ENCODE measurements around the gene ATP9A.
A peak's percentile ranks its signal among the peaks of the same experiment; 100 is the strongest.
"Not testable (repeated sequence)": the region's sequence is repeated elsewhere in the genome, so short reads cannot be mapped to it uniquely, and the experiment has no call there.

Gene ATP9A

DNA sequence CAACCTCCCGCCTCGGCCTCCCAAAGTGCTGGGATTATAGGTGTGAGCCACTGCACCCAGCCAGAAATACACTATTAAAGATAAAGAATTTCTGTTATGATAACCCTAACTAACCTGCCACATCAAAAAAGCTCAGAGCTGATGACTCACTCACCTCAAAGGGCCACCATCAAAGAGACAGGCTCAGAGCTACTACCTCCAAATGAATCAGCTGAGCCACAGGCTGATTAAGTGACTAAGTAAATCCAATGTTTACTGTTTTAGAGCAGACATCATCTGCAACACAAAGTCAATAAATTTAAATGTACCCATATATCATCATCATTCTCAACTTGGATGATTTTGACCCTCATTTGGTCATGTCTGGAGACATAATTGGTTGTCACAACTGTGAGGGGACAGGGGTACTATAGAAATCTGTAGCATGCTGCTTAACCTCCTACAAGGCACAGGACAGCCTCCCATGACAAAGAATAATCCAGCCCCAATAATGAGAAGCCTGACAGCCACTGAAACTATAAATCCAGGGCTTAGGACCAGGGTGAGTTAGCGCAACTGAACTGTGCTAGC is 106.5 kb downstream of the ATP9A start:
- peak; percentile 69 for FAIRE-seq
- DNase-seq (ENCODE audit: insufficient read length, low spot score): peak; percentile 69

DNA sequence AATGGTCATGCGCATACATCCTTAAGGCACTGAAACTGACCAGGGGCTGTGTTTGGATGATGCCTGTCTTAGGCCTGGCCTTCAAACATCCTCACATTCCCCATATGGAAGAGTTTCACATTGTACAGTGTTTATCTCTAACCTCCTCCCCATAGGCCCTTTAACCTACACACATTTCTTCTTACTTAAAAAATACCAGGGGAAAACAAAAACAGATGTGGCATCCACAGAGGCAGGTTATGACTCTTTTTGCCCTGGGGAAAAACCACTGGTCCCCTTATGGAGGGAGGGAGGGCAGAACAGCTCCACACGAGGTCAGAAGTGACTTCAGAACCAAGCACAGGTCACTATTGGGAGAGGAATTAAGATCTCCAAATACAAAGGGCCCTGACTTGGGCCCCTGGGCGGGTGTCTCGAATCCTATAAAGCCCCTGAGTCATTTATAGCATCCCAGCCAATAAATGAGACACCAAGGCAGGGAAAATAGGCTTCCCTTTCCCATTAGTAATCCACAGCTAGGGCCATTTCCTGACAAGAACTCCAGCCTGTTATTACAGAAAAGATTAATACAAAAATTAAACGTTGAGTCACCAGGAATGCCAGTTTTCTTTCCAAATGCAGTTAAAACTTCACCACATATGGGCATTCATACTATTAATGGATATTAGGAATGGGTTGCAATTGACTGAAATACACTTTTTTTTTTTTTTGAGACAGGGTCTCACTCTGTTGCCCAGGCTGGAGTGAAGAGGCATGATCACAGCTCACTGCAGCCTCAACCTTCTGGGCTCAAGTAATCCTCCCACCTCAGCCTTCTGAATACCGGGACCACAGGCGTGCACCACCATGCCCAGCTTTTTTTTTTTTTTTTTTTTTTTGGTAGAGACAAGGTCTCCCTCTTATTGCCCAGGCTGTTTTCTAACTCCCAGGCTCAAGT is 107.2 kb downstream of the ATP9A start:
- FAIRE-seq (peak; percentile 90), DNase-seq (ENCODE audit: insufficient read length, low spot score) (peak; percentile 76)

DNA sequence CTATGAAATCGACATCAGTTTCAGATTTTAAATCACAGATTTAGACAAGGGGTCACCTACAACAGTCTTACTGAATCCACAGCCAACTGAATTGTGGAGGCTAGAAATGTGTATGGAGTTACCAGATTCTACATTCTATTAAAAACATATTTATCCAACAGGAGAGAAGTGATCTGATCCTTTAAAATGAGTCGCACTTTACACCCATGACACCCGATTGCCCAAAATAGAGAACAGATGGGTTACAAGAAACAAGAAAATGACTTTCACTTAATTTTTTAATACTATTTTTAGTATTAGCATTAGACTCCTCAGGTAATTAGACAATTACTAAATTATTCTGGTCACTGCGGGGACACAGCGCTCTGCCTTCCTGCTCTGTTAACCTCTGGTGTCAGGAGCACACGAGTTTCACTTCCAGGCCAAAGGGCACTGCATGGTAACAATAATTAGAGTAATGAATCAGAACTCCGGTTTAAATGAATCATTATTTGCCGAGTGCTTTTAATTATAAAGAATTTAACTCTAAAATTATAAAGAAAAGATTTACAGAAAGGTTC is 108.6 kb downstream of the ATP9A start:
- DNase-seq (ENCODE audit: insufficient read length, low spot score): no peak
- FAIRE-seq: no peak

DNA sequence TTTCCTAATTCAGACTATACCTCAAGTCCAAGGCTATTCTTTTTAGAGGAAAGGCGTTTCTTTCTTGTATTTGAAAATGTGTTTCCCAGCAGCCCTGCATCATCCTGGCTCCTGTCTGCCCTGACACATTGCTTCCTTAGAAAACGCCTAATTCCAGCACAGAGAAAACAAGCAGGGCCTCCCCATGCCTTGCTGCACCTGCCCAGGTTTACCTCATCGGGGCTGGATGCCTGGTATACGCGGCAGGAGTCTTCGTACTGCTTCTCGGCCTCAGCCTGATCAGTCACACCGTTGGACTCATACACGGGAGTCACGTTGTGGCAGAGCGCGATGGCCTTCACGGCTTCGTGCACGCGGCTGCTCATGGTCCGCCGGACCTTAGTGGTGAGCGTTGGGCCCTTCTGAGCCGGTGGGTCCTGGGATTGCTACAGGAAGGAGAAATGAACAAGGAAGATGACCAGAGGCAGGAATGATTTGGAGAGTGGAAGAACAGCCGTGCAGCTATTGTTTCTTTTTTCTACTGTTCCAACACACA is 111.4 kb downstream of the ATP9A start:
- FAIRE-seq: peak; percentile 52

DNA sequence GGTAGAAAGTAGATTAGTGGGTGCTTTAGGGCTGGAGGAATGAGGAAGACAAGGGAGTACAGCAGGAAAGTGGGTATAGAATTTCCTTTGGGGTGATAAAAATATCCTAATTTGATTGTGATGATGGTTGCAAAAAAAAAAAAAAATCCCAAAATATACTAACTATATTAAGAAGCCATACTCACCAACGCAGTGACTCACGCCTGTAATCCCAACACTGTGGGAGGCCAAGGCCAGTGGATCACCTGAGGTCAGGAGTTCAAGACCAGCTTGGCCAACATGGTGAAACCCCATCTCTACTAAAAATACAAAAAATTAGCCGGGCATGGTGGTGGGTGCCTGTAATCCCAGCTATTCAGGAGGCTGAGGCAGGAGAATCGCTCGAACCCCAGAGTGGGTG is 112.1 kb downstream of the ATP9A start:
- FAIRE-seq; DNase-seq (ENCODE audit: insufficient read length, low spot score): not testable (repeated sequence)

More for the DNA sequence above, 111.4 kb downstream of the ATP9A start:
- DNase-seq (ENCODE audit: insufficient read length, low spot score): no peak

DNA sequence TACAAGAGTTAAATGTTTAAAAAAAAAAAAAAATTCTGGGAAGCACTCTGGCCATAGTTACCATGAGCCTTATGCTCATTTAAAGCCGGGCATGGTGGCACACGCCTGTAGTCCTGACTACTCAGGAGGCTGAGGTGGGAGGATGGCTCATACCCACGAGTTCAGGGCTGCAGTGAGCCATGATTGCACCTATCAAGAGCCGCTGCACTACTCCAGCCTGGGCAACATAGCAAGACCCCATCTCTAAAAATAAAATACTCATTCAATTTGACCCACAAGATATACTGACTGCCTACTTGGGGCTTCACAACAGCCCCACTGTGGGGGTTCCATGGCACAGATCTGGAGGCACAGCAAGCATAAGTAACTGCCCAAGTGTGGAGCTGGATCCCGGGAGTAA is 113.7 kb downstream of the ATP9A start:
- DNase-seq (ENCODE audit: insufficient read length, low spot score) (no peak), FAIRE-seq (no peak)

DNA sequence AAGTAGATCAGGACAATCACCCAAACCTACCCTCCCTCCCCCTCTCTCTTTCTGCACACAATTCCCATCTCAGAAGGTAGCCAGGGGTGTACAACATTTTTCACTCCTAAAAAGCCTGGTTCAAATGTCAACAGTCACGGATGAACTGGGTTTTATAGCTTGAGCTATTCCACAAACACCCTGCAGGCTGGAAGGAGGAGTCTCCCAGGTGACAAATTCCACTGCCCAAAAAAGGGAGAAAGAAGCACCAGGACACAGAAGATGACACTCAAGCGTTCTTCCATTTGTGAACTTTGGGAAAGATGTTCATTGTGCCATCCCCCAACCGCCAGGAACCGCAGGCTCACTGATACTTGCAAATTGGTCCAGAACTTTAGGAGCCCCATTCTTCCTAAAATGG is 114.1 kb downstream of the ATP9A start:
- DNase-seq (ENCODE audit: insufficient read length, low spot score): no peak
- no peak for FAIRE-seq

DNA sequence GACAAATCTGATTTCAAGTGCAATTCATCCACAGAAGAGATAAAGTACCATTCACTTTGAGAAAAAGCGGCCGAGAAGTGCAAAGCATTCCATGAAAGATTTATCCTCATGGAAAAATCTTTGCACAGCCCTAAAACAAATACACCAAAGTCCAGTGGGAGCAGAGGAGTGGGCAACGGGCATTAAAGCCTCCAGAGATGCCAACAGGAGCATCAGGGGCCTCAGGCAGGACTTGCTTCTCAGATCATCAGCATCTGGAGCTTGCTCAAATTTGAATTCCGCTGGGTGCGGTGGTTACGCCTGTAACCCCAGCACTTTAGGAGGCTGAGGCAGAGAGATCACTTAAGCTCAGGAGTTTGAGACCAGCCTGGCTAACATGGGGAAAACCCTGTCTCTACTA is 115.0 kb downstream of the ATP9A start:
- DNase-seq (ENCODE audit: insufficient read length, low spot score) (no peak), FAIRE-seq (no peak)

DNA sequence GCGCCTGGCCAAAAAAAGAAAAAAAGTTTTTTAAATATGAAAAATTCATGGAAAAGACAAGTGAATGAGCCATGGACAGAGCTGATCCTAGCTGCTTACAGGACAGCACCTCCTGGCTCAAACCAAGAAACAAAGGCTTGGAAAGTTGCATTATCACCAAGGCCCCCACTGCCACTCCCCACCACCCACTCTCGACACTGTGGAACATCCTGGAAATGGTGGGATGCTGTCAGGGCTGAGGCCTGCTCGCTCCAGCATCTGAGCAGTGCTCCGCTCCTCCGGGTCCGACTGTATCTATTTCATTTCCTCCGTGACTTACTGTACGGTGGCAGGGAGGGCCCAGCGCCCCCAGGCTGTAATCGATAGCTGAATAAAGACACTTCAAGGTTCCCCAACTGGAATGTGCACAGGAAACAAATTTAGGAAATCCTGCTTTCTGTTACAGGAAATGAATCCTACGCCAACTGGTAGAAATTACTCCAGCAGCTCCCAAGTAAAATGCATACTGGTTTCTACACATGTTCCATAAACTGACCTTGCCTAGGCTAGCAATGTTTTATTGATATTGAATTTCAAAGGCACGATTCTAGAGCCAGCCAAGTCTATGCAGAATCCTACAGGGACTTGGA is 116.2 kb downstream of the ATP9A start:
- no peak for FAIRE-seq

DNA sequence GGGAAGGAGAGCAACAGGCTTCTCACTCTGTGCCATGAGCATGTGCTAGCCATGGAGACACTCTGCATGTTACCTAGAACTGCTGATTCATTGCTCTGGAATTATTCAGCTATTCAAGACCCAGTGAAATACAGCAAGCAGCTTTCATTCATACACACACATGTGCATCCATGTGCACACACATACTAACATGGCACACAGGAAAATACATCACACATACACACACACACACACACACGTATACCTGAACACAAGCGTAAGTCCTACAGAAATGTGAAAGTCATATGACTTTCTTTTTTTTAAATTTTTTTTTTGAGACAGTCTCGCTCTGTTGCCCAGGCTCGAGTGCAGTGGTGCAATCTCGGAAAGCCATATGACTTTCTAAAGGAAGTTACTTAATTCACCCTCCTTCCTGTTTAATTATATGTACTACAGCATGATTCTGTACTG is 117.5 kb downstream of the ATP9A start:
- FAIRE-seq (peak; percentile 83), DNase-seq (ENCODE audit: insufficient read length, low spot score) (no peak)

More for the DNA sequence above, 116.2 kb downstream of the ATP9A start:
- no peak for DNase-seq (ENCODE audit: insufficient read length, low spot score)

DNA sequence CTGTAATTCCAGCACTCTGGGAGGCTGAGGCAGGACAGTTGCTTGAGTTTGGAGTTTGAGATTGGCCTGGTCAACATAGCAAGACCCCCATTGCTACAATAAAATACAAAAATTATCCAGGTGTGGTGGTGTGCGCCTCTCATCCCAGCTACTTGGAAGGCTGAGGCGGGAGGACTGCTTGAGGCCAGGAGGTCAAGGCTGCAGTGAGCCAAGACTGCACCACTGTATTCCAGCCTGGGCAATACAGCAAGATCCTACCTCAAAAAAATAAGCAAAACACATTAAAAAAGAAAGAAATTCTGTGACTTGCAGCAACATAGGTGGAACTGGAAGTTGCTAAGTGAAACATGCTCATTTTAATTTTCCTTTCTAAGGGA is 119.6 kb downstream of the ATP9A start:
- FAIRE-seq: no peak
- no peak for DNase-seq (ENCODE audit: insufficient read length, low spot score)

DNA sequence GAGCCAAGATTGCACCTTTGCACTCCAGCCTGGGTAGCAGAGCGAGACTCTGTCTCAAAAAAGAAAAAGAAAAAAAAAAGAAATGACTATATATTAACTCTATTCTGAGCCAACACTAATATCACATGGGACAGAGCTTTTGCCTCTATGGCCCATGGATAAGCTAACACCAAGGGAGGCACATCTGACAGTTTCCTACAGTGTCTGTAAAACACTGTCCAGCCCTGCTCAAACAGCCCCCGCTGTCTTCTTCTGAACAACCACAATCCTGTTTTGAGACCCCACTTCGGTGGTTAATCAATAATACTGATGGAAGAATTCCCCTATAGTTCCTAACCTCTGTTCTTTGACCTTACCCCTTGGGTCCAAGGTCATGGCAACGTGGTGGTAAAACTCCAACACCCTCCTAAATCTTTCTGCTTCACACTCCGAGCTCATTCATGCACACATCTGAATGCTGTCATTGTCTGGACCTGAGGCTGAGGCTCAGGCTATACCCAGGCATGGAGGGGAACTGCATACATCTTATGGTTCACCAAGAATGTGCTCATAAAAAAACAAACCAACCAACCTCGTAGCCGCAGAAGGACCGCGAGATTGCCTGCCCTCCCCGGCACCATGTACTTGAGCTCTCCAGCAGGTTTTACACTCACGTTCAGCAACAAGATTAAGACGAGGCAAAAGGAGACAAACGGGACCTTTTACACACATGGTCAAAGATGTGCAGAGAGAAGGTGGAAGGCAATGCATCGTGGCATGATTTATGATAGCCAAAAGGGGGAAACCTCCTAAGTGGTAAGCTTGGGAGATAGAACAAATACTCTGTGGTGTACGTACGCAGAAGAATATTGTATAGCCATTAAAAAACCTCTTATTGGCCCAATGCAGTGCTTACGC is 120.3 kb downstream of the ATP9A start:
- peak; percentile 36 for FAIRE-seq

DNA sequence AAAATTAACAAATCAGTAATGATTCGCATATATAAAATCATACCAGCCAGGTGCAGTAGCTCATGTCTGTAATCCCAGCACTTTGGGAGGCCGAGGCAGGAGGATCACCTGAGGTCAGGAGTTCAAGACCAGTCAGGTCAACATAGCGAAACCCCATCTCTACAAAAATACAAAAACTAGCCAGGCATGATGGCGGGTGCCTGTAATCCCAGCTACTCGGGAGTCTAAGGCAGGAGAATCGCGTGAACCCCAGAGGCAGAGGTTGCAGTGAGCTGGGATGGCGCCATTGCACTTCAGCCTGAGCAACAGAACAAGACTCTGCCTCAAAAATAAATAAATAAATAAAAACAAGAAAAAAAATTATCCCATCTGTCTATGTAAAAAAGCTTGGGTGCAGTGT is 124.4 kb downstream of the ATP9A start:
- not testable (repeated sequence) for FAIRE-seq

More for the DNA sequence above, 120.3 kb downstream of the ATP9A start:
- DNase-seq (ENCODE audit: insufficient read length, low spot score): no peak

DNA sequence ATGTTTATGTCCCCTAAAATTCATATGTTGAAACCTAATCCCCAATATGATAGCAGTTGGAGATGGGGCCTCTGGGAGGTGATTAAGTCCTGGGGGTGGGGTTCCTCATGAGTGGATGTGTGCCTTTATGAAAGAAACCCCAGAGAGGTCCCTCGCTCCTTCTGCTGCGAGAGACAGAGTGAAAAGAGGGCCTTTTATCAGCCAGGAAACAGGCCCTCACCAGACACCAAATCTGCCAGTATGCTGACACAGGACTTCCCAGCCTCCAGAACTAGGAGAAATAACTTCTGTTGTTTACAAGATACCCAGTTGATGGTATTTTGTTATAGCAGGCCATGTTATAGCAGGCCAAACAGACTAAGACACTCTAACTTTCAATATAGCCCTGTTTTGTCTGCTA is 124.8 kb downstream of the ATP9A start:
- DNase-seq (ENCODE audit: insufficient read length, low spot score) (no peak), FAIRE-seq (peak; percentile 13)

More for the DNA sequence above, 124.4 kb downstream of the ATP9A start:
- not testable (repeated sequence) for DNase-seq (ENCODE audit: insufficient read length, low spot score)

DNA sequence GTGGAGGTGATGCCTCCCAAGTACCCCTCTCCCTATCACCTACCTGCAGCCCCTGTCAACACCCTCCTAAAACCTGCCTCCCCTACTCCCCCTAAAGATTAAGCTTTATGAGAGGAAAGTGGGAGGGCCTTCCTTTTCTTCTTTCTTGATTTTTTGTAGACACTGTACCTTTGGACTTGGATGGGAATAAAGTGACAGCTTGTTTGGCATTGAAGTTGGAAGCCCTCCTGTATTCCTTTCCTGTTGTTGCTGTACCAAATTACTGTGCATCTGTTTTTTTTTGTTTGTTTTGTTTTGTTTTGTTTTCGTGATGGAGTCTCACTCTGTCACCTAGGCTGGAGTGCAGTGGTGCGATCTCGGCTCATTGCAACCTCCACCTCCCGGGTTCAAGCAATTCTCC is 126.3 kb downstream of the ATP9A start:
- DNase-seq (ENCODE audit: insufficient read length, low spot score): no peak
- no peak for FAIRE-seq

DNA sequence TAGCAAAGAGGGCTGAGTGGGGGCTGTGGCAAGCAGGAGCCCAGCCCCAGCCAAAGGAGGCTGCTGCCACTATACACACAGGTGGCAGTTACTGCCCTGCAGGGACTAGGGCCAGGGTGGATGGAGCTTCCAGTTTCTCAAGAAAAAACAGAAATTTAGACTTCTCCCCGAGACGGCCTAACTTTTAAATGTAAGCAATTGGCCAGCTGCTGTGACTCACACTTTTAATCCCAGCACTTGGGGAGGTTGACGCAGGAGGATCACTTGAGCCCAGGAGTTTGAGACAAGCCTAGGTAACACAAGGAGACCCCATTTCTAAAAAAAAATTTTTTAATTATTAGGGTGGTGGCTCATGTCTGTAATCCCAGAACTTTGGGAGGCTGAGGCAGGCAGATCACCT is 127.4 kb downstream of the ATP9A start:
- FAIRE-seq (no peak), DNase-seq (ENCODE audit: insufficient read length, low spot score) (no peak)

DNA sequence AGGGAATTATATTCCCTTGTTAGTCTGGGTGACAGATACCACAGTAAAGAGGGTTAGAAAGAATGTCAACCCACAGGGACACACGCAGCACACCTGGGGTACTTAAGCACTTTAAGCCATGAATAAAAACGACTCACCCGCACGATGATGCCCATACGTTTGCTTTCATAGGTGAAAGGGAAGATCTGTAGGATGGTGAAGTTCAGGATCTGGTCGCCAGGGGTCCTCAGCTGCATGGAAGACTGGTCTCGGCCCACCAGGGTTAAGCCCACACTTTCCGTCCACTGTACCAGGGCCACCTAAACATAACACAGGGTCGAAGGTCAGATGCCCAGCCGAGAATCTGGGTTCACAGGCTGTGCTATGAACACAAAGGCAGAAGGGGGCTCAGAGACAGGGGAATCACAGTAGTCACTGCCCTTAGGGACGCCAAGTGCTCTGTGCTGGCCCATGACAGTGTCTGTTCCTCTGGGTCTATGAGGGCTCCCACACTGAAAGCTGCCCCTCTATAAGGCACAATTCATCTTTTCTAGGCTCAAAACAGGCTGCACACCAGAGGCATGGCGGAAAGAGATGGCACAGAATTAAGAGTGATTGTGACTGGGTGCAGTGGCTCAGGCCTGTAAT is 128.9 kb downstream of the ATP9A start:
- DNase-seq (ENCODE audit: insufficient read length, low spot score) (peak; percentile 93), FAIRE-seq (peak; percentile 98)

DNA sequence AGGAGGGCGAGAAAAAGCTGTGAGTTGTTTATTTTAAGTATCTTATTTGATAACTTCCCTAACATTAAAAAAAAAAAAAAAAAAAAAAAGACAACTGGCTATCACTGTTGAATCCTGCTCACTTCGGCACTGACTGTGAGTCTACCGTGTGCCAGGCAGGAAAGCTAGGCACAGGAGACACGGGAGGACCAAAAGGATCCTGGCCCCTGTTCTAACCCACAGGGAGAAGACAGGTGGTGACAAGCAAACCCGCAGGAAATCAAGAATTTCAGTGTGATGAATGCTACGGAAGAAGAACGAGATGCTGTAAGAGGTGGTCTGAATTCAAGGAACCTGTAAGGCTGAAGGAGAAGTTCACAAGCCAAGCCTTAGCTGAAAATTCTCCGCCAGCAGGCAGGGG is 130.9 kb downstream of the ATP9A start:
- DNase-seq (ENCODE audit: insufficient read length, low spot score): no peak
- no peak for FAIRE-seq

DNA sequence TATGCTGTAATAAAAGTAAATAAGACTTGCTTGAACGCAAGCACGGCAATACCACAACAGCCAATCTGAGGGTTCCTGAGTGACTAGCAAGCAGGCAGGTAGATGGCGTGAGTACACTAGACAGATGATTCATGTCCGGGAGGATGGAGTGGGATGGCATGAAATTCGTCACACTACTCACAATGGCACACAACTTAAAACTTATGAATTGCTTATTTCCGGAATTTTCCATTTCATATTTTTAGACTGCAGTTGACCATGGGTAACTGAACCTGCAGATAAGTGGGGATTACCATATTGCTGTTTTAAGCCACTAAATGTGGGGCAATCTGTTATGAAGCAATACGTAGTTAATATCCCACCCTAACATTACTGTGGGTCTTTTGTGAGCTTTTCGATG is 132.1 kb downstream of the ATP9A start:
- DNase-seq (ENCODE audit: insufficient read length, low spot score) (no peak), FAIRE-seq (peak; percentile 46)
